Right renal pelvis (tissue), 4 donors: ENCODE data around the gene U2AF1L4. TPM values are rescaled to one million over a fixed set of nuclear protein-coding genes. Genes with fewer than 3 reads are reported as not detected.

ENCODE experiments used
- polyA plus RNA-seq, 4 donors: library from polyadenylated mRNA; unstranded; fragments of 120-200 nt; gene quantifications; one replicate each; pipeline ENCODE4 v1.2.1, GENCODE V29; 2013; ENCODE audit not compliant: insufficient read length in 4 of 4

U2AF1L4 gene
- polyA plus RNA-seq, 4 donors, result 15.6 to 19.8 (median 17.1) TPM

Other genes starting within 250 kb of the U2AF1L4 start
- 10 to 100 TPM; 76.2 to 91.6 (median 82.7) TPM for gene DMKN, start 231.8 kb downstream of the U2AF1L4 start, polyA plus RNA-seq
- under 1 TPM in 2 of 4 donors, not detected in 2; 0.04 to 0.14 TPM for gene SBSN, start 217.1 kb downstream of the U2AF1L4 start, polyA plus RNA-seq
- not detected for gene GAPDHS, start 212.0 kb downstream of the U2AF1L4 start, polyA plus RNA-seq
- gene TMEM147, start 199.8 kb downstream of the U2AF1L4 start, polyA plus RNA-seq, result 100 to 1,000 TPM in 1 of 4 donors, 10 to 100 TPM in 3; 87.8 to 113 (median 90.9) TPM
- gene ATP4A, start 181.8 kb downstream of the U2AF1L4 start, polyA plus RNA-seq, result under 1 TPM in 2 of 4 donors, not detected in 2; 0.05 to 0.10 TPM
- not detected for gene PMIS2, start 159.2 kb downstream of the U2AF1L4 start, polyA plus RNA-seq
- 10 to 100 TPM; 26.6 to 28.5 (median 27.3) TPM for gene HAUS5, start 132.7 kb downstream of the U2AF1L4 start, polyA plus RNA-seq
- 10 to 100 TPM; 57.9 to 94.9 (median 60.8) TPM for gene RBM42, start 116.4 kb downstream of the U2AF1L4 start, polyA plus RNA-seq
- gene ETV2, start 103.7 kb downstream of the U2AF1L4 start, polyA plus RNA-seq, result 1 to 10 TPM; 1.6 to 3.1 (median 1.7) TPM
- 100 to 1,000 TPM; 306 to 370 (median 344) TPM for gene COX6B1, start 97.1 kb downstream of the U2AF1L4 start, polyA plus RNA-seq
- 10 to 100 TPM in 3 of 4 donors, 1 to 10 TPM in 1; 1.6 to 48.7 (median 31.6) TPM for gene UPK1A, start 78.9 kb downstream of the U2AF1L4 start, polyA plus RNA-seq
- gene ZBTB32, start 40.9 kb downstream of the U2AF1L4 start, polyA plus RNA-seq, result under 1 TPM in 3 of 4 donors, not detected in 1; 0.37 to 0.51 (median 0.42) TPM
- gene KMT2B, start 27.4 kb downstream of the U2AF1L4 start, polyA plus RNA-seq, result 10 to 100 TPM; 28.1 to 36.6 (median 31.8) TPM
- 1 to 10 TPM; 2.1 to 4.0 (median 2.9) TPM for gene IGFLR1, start 3.0 kb downstream of the U2AF1L4 start, polyA plus RNA-seq
- 10 to 100 TPM; 62.5 to 86.3 (median 68.7) TPM for gene PSENEN, start 233 bp upstream of the U2AF1L4 start, polyA plus RNA-seq
- 10 to 100 TPM in 1 of 4 donors, 1 to 10 TPM in 3; 8.3 to 11.1 (median 9.4) TPM for gene LIN37, start 3.2 kb upstream of the U2AF1L4 start, polyA plus RNA-seq
- gene HSPB6, start 11.6 kb upstream of the U2AF1L4 start, polyA plus RNA-seq, result 10 to 100 TPM; 26.2 to 30.4 (median 27.8) TPM
- 10 to 100 TPM; 14.8 to 20.4 (median 16.5) TPM for gene PROSER3, start 12.8 kb upstream of the U2AF1L4 start, polyA plus RNA-seq
- gene ARHGAP33, start 30.1 kb upstream of the U2AF1L4 start, polyA plus RNA-seq, result 10 to 100 TPM; 21.1 to 33.2 (median 23.7) TPM
- 10 to 100 TPM; 24.6 to 48.0 (median 32.4) TPM for gene PRODH2, start 67.4 kb upstream of the U2AF1L4 start, polyA plus RNA-seq
- gene NPHS1, start 107.1 kb upstream of the U2AF1L4 start, polyA plus RNA-seq, result 100 to 1,000 TPM; 133 to 187 (median 153) TPM
- gene KIRREL2, start 111.5 kb upstream of the U2AF1L4 start, polyA plus RNA-seq, result 10 to 100 TPM; 10.1 to 14.6 (median 11.2) TPM
- 10 to 100 TPM; 23.6 to 33.2 (median 27.2) TPM for gene APLP1, start 123.2 kb upstream of the U2AF1L4 start, polyA plus RNA-seq
- 1 to 10 TPM; 2.5 to 2.9 (median 2.6) TPM for gene NFKBID, start 155.1 kb upstream of the U2AF1L4 start, polyA plus RNA-seq
- gene HCST, start 157.1 kb upstream of the U2AF1L4 start, polyA plus RNA-seq, result 1 to 10 TPM; 2.7 to 3.2 (median 2.9) TPM
- gene TYROBP, start 162.9 kb upstream of the U2AF1L4 start, polyA plus RNA-seq, result 10 to 100 TPM in 1 of 4 donors, 1 to 10 TPM in 3; 8.4 to 12.6 (median 8.8) TPM
- gene LRFN3, start 191.0 kb upstream of the U2AF1L4 start, polyA plus RNA-seq, result 10 to 100 TPM; 10.7 to 16.9 (median 11.7) TPM
- 10 to 100 TPM; 12.7 to 18.6 (median 13.2) TPM for gene SDHAF1, start 249.8 kb upstream of the U2AF1L4 start, polyA plus RNA-seq